ENCODE results near the gene SPAG17.

DNA sequence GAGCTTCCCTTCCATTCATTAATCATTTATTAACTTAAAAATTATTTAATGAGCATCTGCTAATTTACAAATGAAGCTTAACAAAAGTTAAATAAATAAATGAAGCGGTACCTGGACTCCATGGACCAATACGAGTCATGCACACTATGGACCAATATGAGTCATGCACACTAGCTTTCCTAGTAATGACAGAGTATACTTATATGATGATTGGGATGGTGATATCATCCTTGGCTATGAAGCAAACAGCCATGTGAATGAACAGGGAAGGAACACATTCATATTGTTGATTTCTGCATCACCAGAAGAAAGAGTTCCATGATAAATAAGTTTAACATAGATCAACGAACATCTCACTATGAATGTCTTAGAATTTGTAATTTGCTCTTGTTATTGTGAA, 109.9 kb downstream of the SPAG17 start:
- TF ChIP-seq, protein P1, sequence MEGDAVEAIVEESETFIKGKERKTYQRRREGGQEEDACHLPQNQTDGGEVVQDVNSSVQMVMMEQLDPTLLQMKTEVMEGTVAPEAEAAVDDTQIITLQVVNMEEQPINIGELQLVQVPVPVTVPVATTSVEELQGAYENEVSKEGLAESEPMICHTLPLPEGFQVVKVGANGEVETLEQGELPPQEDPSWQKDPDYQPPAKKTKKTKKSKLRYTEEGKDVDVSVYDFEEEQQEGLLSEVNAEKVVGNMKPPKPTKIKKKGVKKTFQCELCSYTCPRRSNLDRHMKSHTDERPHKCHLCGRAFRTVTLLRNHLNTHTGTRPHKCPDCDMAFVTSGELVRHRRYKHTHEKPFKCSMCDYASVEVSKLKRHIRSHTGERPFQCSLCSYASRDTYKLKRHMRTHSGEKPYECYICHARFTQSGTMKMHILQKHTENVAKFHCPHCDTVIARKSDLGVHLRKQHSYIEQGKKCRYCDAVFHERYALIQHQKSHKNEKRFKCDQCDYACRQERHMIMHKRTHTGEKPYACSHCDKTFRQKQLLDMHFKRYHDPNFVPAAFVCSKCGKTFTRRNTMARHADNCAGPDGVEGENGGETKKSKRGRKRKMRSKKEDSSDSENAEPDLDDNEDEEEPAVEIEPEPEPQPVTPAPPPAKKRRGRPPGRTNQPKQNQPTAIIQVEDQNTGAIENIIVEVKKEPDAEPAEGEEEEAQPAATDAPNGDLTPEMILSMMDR (IDR thresholded peaks at IDR 0.05), result no peak
- no peak for TF ChIP-seq EP300 (IDR thresholded peaks at IDR 0.05)
- TF ChIP-seq POLR2A (IDR thresholded peaks at IDR 0.05), result no peak

Measured in ovary (tissue), 3 donors.